ENCODE data around the gene SEMA4B.
"Not testable (repeated sequence)": the region's sequence is repeated elsewhere in the genome, so short reads cannot be mapped to it uniquely, and the experiment has no call there.

SEMA4B gene

GRCh38 chr15:90187257-90187868, 13.8 kb upstream of the SEMA4B start:
- no peaks in the 10 kb centered on the region for H3K27me3 ChIP-seq
- H3K36me3 ChIP-seq: peaks cover 16% of the 10 kb centered on the region
- H3K4me3 ChIP-seq (ENCODE audit: low read depth in 1 of 2, low read length in 1 of 2): peak overlapping the region; percentile 28 to 96
- H3K4me1 ChIP-seq (ENCODE audit: control insufficient read depth in 1 of 2, insufficient read depth in 1 of 2, low read depth in 1 of 2, low read length in 1 of 2): peaks cover 78 to 81% of the 10 kb centered on the region in 2 experiments
- no peak for TF ChIP-seq CTCF (IDR thresholded peaks at IDR 0.05)
- peak overlapping the region; percentile 85 for H3K27ac ChIP-seq
- H3K9me3 ChIP-seq: no peaks in the 10 kb centered on the region

- Histone ChIP-seq H3K36me3 (peaks cover 16% of the 10 kb centered on the region), H3K4me1 (ENCODE audit: control insufficient read depth in 1 of 2, insufficient read depth in 1 of 2, low read depth in 1 of 2, low read length in 1 of 2) (peaks cover 85 to 88% of the 10 kb centered on the region in 2 experiments), H3K27ac (peak overlapping the region; percentile 85), H3K4me3 (ENCODE audit: low read depth in 1 of 2, low read length in 1 of 2) (peak overlapping the region in 1 of 2 experiments; percentile 96)
- not testable (repeated sequence) for H3K27me3 ChIP-seq, H3K9me3 ChIP-seq
These were observed 13.1 kb upstream of the SEMA4B start for GRCh38 chr15:90188065-90188464.

- H3K9me3 ChIP-seq: no peaks in the 10 kb centered on the region
- H3K27ac ChIP-seq: peak overlapping the region; percentile 85
- TF ChIP-seq CTCF (IDR thresholded peaks at IDR 0.05): no peak
- H3K36me3 ChIP-seq: peaks cover 20% of the 10 kb centered on the region
- no peaks in the 10 kb centered on the region for H3K27me3 ChIP-seq
- H3K4me1 ChIP-seq (ENCODE audit: control insufficient read depth in 1 of 2, insufficient read depth in 1 of 2, low read depth in 1 of 2, low read length in 1 of 2): peaks cover 90 to 95% of the 10 kb centered on the region in 2 experiments
- peak overlapping the region; percentile 9 to 96 for H3K4me3 ChIP-seq (ENCODE audit: low read depth in 1 of 2, low read length in 1 of 2)
These were observed 12.0 kb upstream of the SEMA4B start for GRCh38 chr15:90188914-90189748.

- Histone ChIP-seq H3K27ac (peak overlapping the region; percentile 85), H3K27me3 (no peaks in the 10 kb centered on the region), H3K4me1 (ENCODE audit: control insufficient read depth in 1 of 2, insufficient read depth in 1 of 2, low read depth in 1 of 2, low read length in 1 of 2) (peaks cover 86 to 95% of the 10 kb centered on the region in 2 experiments), H3K36me3 (peaks cover 23% of the 10 kb centered on the region), H3K9me3 (no peaks in the 10 kb centered on the region), H3K4me3 (ENCODE audit: low read depth in 1 of 2, low read length in 1 of 2) (peak overlapping the region in 1 of 2 experiments; percentile 24)
- TF ChIP-seq CTCF (IDR thresholded peaks at IDR 0.05): no peak
These were observed 11.2 kb upstream of the SEMA4B start for GRCh38 chr15:90189781-90190467.

GRCh38 chr15:90190606-90191343, 10.4 kb upstream of the SEMA4B start:
- peak overlapping the region; percentile 85 for H3K27ac ChIP-seq
- TF ChIP-seq CTCF (IDR thresholded peaks at IDR 0.05): no peak
- H3K4me3 ChIP-seq (ENCODE audit: low read depth in 1 of 2, low read length in 1 of 2): peak overlapping the region in 1 of 2 experiments; percentile 24
- peaks cover 30% of the 10 kb centered on the region for H3K36me3 ChIP-seq
- no peaks in the 10 kb centered on the region for H3K9me3 ChIP-seq
- peaks cover 86 to 90% of the 10 kb centered on the region in 2 experiments for H3K4me1 ChIP-seq (ENCODE audit: control insufficient read depth in 1 of 2, insufficient read depth in 1 of 2, low read depth in 1 of 2, low read length in 1 of 2)
- no peaks in the 10 kb centered on the region for H3K27me3 ChIP-seq
